GM19238 (cell line): ENCODE measurements around the gene LDB2.

Experiments
- DNase-seq: peaks from one replicate; pipeline ENCODE4 v3.0.0; 2011; ENCODE audit warnings: low spot score; ENCODE audit not compliant: insufficient read length

LDB2 gene

DNA sequence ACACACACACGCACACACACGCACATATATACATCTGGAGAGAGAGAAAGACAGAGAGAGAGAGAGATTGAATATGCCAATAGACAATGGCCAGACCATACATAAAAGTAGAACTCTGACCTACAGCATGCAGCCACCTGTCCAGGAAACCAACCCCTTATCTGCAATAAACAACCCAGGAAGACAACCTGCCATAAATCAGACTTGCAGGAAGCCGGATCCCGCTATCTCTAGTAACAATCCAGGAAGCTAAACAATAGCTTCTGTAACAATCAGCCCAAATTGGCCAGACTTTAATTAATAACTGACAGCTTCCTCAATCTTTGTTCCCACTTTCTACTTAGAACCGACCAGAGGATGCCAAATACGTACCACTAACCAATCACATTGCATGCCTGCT, 173.2 kb downstream of the LDB2 start:
- no peak for DNase-seq

DNA sequence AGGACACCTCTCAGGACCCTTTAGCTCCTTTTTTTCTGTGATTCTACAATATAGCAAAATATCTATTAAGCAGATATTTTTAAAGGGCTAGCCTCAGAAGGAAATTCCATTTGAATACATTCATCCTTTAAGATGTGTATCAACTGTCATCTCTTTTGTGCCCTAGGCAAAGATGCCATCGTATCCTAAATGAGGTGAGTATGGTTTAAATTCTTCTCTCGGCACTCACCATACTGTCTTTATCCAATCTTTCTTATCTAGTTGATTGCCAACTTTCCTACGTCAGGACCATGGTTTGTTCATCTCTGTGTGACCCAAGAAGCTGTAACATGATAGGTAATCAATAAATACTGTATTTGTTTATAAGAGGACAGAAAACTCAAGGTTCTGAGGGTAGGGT, 176.0 kb downstream of the LDB2 start:
- DNase-seq, result no peak

DNA sequence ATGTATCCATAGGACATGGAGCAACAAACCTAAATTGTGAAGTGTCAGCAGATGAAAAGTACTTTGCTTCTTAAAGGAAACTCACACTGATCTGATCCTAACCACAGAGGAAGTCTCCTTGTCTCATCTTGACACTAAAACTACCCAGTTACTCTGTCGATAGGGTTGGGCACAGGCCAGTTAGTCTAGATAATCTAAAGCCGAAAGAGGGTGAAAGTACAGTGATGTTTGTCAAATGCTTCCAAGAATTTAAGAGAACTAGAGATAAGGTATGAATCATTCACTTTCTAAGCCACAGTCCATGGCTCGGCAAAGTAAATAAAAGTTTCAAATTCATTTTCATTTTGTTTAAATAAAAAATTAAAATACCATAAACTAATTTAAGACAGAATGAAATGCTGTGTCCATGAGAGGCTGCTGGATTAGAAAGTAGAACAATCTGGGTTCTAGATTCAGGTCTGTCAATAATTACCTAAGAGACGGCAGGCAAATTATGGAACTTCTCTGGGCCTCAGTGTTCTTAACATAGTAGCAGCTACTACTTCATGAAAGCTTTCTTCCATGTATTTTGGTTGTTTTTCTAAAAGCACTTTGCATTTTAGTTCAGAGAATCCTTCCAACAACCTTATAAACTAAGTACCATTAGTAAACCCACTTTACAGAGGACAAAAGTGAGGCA, 176.7 kb downstream of the LDB2 start:
- no peak for DNase-seq

DNA sequence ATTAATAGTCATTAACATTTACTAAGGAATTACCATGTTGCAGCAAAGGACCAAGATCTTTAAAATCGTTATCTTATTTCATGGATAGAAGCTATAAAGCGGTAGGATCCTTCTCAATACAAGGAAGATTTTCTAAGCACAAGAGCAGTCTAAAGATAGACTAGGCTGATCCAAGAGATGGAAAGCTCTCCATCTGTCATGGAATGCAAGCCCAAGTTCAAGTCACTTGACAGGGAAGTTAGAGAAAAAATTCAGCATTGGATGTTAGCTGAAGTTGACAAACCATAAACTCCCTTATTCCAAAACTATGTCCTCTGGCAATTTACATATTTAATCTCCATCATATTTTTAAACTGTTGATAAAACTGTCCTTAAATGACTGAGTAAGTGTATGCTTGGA, 177.7 kb downstream of the LDB2 start:
- no peak for DNase-seq

DNA sequence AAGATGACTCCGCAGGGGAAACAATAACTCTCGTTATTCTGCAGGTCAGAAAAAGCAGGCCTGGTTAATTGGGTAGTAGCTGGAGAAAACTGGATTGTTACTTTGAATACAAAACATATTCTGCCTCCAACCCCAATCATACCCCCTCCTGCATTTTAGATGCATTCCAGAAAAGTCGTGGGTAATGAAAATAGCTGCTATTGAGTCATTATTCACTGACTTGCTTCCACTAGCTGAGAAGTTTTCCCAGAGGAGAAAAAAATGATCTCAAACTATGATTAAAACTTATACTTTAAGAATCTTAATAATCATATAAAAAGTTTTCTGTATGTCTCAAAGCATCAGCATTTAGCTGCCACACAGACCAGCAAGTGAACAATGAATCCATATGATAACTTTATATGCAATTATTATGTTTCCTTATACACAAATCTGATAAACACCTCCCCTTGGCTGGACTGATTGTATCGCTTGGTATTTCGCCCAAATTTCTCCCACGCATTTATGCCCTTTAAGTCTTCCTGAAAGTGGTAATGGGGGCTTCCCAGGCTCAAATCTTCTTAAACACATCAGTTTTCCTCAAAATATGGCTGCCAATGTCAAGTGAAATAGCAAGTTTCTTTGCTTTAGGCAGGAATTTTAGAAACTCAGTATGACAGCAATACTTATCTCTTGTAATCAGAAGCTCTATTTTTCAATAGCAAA, 181.0 kb downstream of the LDB2 start:
- no peak for DNase-seq

DNA sequence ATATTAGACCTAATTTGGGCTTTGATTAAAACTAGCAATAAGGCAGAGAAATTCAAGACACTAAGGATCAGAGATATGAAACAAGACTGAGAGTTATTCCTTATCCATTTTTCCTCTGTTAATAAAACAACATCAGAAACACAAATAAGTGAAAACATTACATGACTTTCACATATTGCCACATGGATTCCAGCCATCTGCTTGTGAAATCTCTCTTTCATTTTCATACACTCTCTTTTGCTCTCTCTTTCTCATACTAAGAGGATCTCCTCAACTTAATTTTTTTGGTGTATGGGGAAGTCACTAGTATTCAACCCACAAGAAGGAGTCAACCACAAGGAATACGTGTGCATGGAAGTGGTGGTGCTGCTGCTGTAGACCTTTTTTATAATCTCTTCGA, 183.0 kb downstream of the LDB2 start:
- no peak for DNase-seq

DNA sequence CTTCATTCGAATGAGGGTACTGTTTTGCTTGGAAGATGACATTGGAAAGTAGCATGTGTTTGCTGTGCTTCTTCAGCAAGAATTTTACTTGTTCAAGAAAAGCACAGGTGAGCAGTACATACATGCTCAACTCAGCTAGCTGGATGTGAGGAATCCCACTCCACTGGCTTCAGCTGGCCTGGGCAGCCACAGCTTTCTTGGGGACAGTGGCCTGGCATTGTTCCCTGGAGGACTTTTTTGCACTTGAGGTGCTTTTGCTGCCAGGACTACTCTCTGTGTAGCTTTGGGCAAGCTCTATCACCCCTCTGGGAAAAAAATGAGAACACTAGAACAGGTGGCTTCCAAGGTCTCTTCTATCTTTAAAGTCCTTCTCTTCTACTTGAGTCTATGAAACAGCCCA, 184.3 kb downstream of the LDB2 start:
- no peak for DNase-seq

DNA sequence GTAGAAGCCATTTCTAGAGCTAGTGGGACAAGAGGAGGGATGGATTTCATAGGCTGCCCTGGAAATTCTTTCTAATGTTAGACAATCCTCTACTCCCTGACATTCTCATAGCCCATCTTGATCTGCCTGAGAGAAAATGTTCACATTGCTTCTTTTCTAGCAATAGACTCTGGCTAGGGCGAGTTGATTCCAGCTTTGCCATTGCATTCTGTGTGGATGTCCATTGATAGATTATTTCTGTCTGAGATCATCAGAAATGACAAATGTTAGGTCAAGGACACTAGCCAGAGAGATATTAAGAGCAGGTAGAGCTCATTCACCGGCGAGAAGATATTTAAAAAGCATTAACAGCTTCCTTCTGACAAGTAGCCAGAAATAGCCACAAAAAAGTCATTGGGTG, 184.7 kb downstream of the LDB2 start:
- no peak for DNase-seq

DNA sequence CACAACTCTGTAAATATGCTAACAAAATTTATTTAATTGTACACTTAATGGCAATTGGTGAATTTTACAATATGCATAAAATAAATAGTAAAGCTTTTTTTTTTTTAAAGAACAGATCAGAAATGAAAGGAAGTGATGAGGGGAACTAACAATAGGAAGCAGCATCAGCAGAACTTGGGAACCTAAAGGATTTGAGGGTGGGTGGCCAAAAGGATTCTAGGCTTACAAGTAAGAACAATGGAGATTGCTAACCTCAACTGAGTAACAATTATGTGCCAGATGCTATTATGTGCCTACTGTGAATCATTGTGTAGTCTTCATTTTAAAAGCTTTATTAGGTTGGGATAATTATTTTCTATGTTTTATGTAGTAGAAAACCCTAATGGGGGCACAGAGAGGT, 185.2 kb downstream of the LDB2 start:
- DNase-seq, result no peak

DNA sequence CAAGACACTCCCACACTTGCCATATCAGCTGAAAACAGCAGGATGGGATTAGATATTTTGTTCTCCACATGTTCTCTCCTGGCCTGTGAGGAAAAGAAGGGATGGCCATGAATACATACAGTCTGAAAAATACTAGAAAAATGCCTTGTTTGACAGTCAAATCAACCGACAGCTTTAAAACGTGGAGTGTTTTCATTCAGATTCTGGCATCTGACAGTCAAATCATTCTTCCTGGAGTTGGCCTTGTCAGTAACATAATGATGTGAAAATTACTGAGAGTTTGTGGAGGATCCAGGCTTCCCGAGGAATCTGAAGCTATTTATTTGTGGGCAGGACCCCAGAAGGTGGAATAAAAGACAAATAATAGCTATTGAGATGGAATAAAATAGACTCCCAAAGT, 188.2 kb downstream of the LDB2 start:
- no peak for DNase-seq

DNA sequence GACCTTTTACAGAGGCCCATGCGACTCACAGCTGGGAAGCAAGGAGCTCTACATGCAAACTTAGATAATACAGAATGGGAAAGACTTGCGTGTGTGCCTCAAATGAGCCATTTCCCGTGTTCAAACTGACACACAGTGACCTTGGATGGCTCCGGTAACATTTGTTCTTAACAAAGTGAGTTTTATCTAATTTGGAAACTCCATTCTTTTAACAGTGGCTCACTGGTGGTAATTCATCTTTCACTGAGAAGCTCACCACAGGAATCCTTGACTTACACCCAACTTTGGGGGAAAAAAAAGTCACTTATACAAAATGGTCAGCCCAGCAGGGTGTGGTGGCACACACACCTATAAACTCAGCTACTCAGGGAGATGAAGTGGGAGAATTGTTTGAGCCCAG, 190.6 kb downstream of the LDB2 start:
- DNase-seq, result no peak

DNA sequence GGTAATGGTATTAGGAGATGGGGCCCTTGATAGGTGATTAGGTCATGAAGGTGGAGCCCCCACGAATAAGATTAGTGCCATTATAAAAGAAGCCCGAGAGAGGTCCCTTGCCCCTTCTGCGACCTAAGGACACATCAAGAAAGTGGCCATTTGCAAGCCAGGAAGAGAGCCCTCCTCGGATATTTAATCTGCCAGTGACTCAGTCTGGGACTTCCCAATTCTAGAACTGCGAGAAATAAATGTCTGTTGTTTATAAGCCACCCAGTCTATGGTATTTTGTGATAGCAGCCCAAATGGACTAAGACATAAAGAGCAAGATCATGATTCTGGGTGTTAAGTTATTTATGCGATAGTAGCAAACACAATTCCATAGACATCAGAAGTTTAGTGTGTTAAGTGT, 192.2 kb downstream of the LDB2 start:
- DNase-seq, result no peak

DNA sequence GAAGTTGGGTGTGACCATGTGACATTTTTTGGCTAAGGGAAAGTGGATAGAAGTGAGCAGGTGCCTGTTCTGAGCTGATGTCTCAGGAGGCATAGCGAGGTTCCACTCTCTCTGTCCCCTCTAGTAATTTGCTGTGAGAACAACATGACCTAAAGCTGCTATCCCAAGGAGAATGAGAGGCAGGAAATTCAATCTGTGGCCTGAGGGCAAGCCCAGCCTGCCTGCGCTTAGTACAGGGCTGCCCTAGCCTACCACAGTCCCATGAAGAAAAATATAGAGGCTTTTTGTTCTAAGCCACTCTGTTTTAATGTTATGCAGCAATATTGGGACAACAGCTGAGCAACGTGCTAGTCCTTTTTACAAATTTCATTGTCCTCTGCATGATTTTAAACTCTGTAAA, 193.1 kb downstream of the LDB2 start:
- DNase-seq, result no peak

DNA sequence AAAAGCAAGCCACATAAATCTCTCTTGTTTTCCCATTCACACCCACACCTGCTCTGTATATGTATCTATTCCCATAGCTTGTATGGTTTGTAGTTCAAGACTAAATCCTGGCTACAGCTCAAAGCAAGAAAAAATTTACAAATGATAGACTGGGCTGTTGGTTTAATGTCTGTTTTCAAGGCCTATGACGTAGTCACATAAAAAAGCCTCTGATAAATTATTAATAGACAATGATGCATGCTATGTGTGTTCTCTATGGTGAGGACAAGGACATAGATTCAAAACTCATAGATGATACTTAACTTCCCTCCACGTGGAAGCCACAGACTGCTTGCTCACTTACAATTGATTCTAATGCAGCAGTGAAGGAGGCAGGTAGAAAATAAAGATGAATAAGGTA, 194.0 kb downstream of the LDB2 start:
- DNase-seq, result no peak

DNA sequence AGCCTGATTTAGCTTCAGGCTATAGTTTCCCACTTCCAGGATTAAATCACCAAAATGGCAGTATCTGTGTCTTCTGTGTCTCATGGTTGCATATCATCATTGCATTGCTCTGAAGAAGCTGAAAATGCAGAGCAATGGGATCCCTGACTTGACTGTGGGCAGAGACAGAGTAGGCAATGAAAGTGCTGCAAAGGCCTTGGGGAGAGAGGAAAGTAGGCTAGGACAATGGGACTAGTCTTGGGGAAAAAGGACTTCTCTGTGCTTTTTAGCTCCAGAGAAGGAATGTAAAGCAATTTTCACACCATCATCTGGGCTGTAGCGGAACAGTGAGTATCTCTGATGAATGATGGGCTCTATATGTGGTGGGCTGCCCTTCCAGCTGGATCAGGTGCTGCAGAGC, 202.5 kb downstream of the LDB2 start:
- DNase-seq, result no peak

DNA sequence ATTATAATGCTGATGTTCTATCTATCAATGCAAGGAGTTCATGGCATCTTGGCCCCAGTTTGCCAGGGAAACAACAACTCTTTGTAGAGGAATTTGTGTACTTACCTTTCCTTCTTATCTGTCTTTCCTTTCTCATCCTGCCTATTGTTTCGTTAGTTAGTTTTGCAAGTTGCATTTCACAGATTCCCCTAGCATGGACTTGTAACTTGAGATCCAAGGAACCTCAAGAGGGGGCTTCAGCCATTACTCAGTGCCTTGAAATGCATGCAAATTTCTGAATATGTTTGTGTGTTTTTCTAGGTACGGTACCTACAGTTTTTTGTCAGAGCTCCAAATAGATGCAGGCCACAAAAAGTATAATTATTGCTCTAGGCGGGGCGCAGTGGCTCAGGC, 203.6 kb downstream of the LDB2 start:
- no peak for DNase-seq

DNA sequence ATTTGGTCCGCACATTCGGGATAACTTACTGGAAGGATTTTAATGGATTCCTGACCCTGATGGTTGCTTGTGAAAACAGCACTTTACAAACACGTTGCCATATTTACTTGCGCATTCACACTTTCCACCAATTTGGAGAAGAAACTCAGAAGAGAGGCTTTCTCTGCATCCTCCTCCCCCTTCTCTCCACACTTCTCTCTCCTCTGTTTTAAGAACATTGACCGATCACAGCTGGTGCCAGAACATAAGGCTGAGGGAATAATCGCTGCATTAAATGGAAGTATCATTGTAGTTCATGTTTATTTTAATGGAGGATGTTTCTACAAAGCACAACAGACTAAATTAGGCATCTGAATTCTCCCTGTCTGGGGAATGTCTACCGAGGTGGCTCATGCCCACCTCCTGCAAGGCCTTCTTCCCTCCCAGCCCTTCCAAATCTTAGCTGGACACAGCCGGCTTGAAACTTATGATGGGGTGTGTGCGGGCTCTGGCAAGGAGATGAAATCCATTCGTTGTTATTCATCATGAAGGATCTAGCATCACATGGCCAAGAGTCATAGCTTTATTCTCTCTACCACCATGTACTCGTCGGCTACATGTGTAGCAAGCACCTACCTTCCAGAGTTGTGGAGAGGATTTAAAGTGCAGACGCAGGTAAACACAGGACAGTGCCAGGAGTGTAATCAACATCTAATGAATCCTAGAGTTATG, 204.1 kb downstream of the LDB2 start:
- DNase-seq, result no peak

DNA sequence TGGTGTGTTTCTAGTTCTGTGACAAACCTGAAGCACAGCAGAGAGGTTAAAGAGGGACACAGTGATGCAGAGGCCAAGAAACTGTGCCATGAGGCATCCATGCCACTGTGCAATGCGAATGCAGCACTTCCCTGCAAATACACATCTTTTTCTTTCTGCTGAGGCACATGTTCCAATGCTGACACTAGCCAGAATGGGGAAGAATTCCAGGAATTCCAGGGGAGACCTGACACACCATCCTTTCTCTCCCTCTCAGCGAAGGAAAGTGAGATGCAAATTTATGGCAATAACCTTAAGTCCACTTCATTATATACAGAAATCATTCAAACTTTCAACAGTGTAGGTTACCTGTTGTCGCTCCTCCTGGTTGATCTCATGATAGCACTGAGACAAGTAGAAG, 204.8 kb downstream of the LDB2 start:
- DNase-seq, result no peak

DNA sequence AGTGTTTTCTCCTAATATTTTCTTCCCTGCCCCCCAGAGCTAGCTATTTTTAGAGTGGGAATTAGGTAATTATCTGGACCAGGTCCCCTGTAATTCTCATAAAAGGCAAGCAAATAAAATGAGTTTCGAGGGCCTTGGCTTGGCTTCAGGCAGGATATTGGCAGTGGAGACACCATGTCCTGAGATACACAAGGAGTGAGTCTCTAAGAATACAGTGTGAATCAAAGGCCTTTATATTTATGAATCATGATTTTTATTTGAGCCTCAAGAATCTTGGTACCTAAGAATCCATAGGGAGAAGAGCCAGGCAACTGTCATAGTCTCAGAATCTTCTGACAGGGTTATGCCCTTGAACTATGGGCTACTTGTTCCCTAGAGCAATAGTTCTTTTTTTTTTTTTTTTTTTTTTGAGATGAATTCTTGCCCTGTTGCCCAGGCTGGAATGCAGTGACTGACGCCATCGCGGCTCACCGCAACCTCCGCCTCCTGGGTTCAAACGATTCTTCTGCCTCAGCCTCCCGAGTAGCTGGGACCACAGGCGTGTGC, 205.4 kb downstream of the LDB2 start:
- DNase-seq, result no peak

DNA sequence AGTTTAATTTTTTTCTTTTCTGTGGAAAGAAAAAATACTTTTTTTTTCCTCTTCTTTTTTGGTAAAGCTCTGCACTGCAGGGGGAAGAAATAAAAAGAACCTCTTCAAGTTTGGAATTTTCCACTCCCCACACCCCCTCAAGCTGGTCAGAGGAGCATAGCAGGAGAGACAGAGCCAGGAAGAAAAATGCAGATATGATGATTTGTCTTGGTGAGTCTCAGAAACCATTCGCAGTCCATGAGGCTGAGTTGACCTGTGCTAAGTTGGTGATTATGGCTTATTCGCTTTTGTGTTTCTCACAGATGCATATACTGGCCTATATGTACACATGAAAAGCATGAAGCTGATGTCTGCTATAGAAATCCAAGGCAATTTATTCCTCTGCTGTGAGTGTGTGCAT, 205.9 kb downstream of the LDB2 start:
- no peak for DNase-seq

DNA sequence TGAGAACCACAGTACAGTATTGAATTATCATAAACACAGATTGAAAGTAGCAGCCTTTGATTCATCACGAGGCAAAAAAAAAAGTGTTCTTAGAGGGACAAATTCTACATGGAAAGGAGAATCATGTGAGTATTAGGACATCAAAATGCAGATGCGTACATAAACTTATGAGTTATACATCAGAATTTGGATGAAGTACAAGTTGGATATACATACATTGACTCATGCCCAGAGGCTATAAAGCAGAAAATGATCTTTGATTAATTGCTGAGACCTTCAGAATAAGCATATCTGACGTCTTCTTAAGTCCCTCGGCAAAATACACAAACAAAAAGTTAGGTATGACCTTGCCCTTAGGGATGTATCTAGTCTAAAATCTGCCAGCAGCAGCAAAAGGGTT, 206.4 kb downstream of the LDB2 start:
- DNase-seq, result no peak

DNA sequence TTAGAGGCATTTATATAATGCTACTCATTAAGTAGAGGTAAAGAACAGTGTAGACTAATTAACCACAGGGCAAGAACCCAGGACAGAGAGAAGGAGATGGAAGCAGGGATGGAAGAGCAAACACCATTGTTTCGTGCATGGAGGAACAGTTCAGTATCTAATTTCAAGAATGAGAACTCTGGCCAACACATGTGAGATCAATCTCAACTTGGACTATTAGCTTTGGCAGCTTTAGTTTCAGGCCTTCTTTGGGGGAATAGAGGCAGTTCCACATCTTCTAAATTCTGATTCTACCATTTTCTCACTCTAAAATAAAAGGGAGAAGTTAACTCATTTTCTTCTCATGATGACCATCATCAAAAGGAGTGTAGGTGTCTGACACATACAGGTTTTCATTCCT, 207.0 kb downstream of the LDB2 start:
- no peak for DNase-seq

DNA sequence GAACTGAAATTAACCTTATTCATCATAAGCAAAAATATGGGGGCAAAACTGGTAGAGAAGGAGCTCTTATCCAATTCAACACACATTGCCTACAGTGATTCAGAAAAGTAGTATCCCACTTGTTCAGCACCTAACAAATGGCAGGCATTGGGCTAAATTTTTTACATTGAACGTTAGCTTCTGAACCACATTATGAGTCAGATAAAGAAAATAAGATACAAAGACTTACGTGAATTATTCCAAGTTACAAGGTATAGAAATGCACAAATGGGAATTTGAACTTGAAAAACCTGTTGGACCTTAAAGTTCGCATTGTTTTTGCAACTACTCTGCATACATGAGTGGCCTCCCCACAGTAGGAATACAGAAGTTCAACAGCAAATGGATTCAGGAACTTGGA, 210.6 kb downstream of the LDB2 start:
- DNase-seq, result no peak
